Chondrocyte (in vitro differentiated cells): Measurements from ENCODE around the gene IL17RE. TPM values are rescaled to one million over a fixed set of nuclear protein-coding genes. Genes with fewer than 3 reads are reported as not detected.

Experiments used
- DNase-seq: peaks from one replicate; pipeline ENCODE4 v3.0.0; 2021; ENCODE audit warnings: mixed read lengths, low spot score
- H3K27ac Mint-ChIP-seq: one replicate; pipeline ENCODE4 v1.8.0; 2021; ENCODE audit warnings: mild to moderate bottlenecking, moderate library complexity, mixed read lengths; ENCODE audit not compliant: unreplicated experiment
- H3K27me3 Mint-ChIP-seq: 2 replicates; pipeline ENCODE4 v1.8.0; 2021; ENCODE audit warnings: low read depth, mixed read lengths
- H3K36me3 Mint-ChIP-seq: 2 replicates; pipeline ENCODE4 v1.8.0; 2021; ENCODE audit warnings: low read depth, mixed read lengths
- H3K4me1 Mint-ChIP-seq: 2 replicates; pipeline ENCODE4 v1.8.0; 2021; ENCODE audit warnings: low read depth, mild to moderate bottlenecking, mixed read lengths
- H3K4me3 Mint-ChIP-seq: one replicate; pipeline ENCODE4 v1.8.0; 2021; ENCODE audit warnings: mild to moderate bottlenecking, moderate library complexity, mixed read lengths; ENCODE audit not compliant: unreplicated experiment
- H3K9me3 Mint-ChIP-seq: 2 replicates; pipeline ENCODE4 v1.8.0; 2021; ENCODE audit warnings: low read depth, mixed read lengths
- CTCF ChIP-seq: fragments of 200-600 bp; sonication (generic); IDR thresholded peaks from 2 replicates; pipeline ENCODE4 v1.5.0; 2021; ENCODE audit warnings: antibody characterized with exemption, mild to moderate bottlenecking, moderate library complexity
- total RNA-seq: library from RNA; stranded (reverse); gene quantifications from 3 replicates; pipeline ENCODE4 v1.2.1, GENCODE V29; 2021

Gene IL17RE
- total RNA-seq, 1 donor from 2014 or later: 0.42 TPM

GRCh38 chr3:9876991-9877390 lies 25.7 kb upstream of the IL17RE start:
- DNase-seq: no peak
- Mint-ChIP-seq H3K4me1 (no peaks in the 10 kb centered on the region), H3K27ac (no peak overlapping the region), H3K4me3 (no peak overlapping the region), H3K27me3 (no peaks in the 10 kb centered on the region), H3K9me3 (no peaks in the 10 kb centered on the region), H3K36me3 (no peaks in the 10 kb centered on the region)
- TF ChIP-seq CTCF: no peak

GRCh38 chr3:9878700-9879099 lies 23.9 kb upstream of the IL17RE start:
- no peak for DNase-seq
- no peak overlapping the region for H3K4me3 Mint-ChIP-seq
- no peaks in the 10 kb centered on the region for H3K4me1 Mint-ChIP-seq
- no peak for TF ChIP-seq CTCF
- no peak overlapping the region for H3K27ac Mint-ChIP-seq
- H3K27me3 Mint-ChIP-seq: no peaks in the 10 kb centered on the region
- no peaks in the 10 kb centered on the region for H3K36me3 Mint-ChIP-seq
- no peaks in the 10 kb centered on the region for H3K9me3 Mint-ChIP-seq

- Mint-ChIP-seq H3K4me1 (peaks cover 8% of the 10 kb centered on the region), H3K36me3 (no peaks in the 10 kb centered on the region), H3K27ac (no peak within 1 kb of the TSS), H3K4me3 (no peak within 1 kb of the TSS), H3K27me3 (no peaks in the 10 kb centered on the region), H3K9me3 (no peaks in the 10 kb centered on the region)
- no peak for TF ChIP-seq CTCF
- DNase-seq: no peak
Measured at GRCh38 chr3:9879830-9880549, 22.7 kb upstream of the IL17RE start, which contains the start of gene CIDEC. Gene CIDEC (minus strand): TSS chr3:9880253. CDS start chr3:9878486, 1,767 bp downstream.

GRCh38 chr3:9881441-9881840 lies 21.2 kb upstream of the IL17RE start:
- no peak overlapping the region for H3K27ac Mint-ChIP-seq
- no peak for DNase-seq
- H3K4me3 Mint-ChIP-seq: no peak overlapping the region
- H3K4me1 Mint-ChIP-seq: peaks cover 8% of the 10 kb centered on the region
- no peaks in the 10 kb centered on the region for H3K36me3 Mint-ChIP-seq
- H3K27me3 Mint-ChIP-seq: no peaks in the 10 kb centered on the region
- no peak for TF ChIP-seq CTCF
- H3K9me3 Mint-ChIP-seq: no peaks in the 10 kb centered on the region

- no peaks in the 10 kb centered on the region for H3K36me3 Mint-ChIP-seq
- no peaks in the 10 kb centered on the region for H3K9me3 Mint-ChIP-seq
- H3K27ac Mint-ChIP-seq: peak overlapping the region; percentile 90
- DNase-seq: no peak
- no peak for TF ChIP-seq CTCF
- no peak overlapping the region for H3K4me3 Mint-ChIP-seq
- H3K4me1 Mint-ChIP-seq: peaks cover 8% of the 10 kb centered on the region
- no peaks in the 10 kb centered on the region for H3K27me3 Mint-ChIP-seq
Measured at GRCh38 chr3:9883706-9884554, 18.7 kb upstream of the IL17RE start.
